GM21529 (cell line): ENCODE results near the gene PIWIL1.

Experiments
- ATAC-seq: cut with Tn5 transposase; IDR thresholded peaks from one replicate; pipeline ENCODE4 v1.9.1; 2021; ENCODE audit not compliant: unreplicated experiment

PIWIL1 gene

GRCh38 chr12:130336723-130337487 is 782 bp upstream of the PIWIL1 start:
- no peak for ATAC-seq

GRCh38 chr12:130338794-130339601 is 1.3 kb downstream of the PIWIL1 start:
- ATAC-seq, result no peak

- ATAC-seq, result no peak
Measured at GRCh38 chr12:130339951-130340350, 2.3 kb downstream of the PIWIL1 start.

- ATAC-seq, result no peak
Measured at GRCh38 chr12:130342442-130342841, 4.8 kb downstream of the PIWIL1 start.

- ATAC-seq, result no peak
Measured at GRCh38 chr12:130342842-130343241, 5.2 kb downstream of the PIWIL1 start.

GRCh38 chr12:130344529-130344928 is 6.8 kb downstream of the PIWIL1 start:
- ATAC-seq, result no peak

- ATAC-seq, result no peak
Measured at GRCh38 chr12:130345292-130345691, 7.6 kb downstream of the PIWIL1 start.

- ATAC-seq, result no peak
Measured at GRCh38 chr12:130347588-130347987, 9.9 kb downstream of the PIWIL1 start.

- no peak for ATAC-seq
Measured at GRCh38 chr12:130350715-130351114, 13.0 kb downstream of the PIWIL1 start.

- ATAC-seq, result no peak
Measured at GRCh38 chr12:130351326-130351725, 13.6 kb downstream of the PIWIL1 start.

- ATAC-seq, result no peak
Measured at GRCh38 chr12:130353081-130353480, 15.4 kb downstream of the PIWIL1 start.

- no peak for ATAC-seq
Measured at GRCh38 chr12:130354407-130354806, 16.7 kb downstream of the PIWIL1 start.

- no peak for ATAC-seq
Measured at GRCh38 chr12:130356222-130356621, 18.5 kb downstream of the PIWIL1 start.

GRCh38 chr12:130357241-130357640 is 19.6 kb downstream of the PIWIL1 start:
- no peak for ATAC-seq

GRCh38 chr12:130357729-130358330 is 20.1 kb downstream of the PIWIL1 start:
- no peak for ATAC-seq

GRCh38 chr12:130362060-130362459 is 24.4 kb downstream of the PIWIL1 start:
- no peak for ATAC-seq

GRCh38 chr12:130364578-130364977 is 26.9 kb downstream of the PIWIL1 start:
- ATAC-seq, result no peak

- ATAC-seq, result no peak
Measured at GRCh38 chr12:130366159-130366558, 28.5 kb downstream of the PIWIL1 start.

- no peak for ATAC-seq
Measured at GRCh38 chr12:130367003-130367402, 29.3 kb downstream of the PIWIL1 start.

- no peak for ATAC-seq
Measured at GRCh38 chr12:130367523-130367922, 29.8 kb downstream of the PIWIL1 start.

- no peak for ATAC-seq
Measured at GRCh38 chr12:130369816-130370215, 32.1 kb downstream of the PIWIL1 start.

- ATAC-seq, result no peak
Measured at GRCh38 chr12:130371296-130371695, 33.6 kb downstream of the PIWIL1 start.
